Left lung (tissue), 10 donors: ENCODE measurements around the gene WAC. TPM values are rescaled to one million over a fixed set of nuclear protein-coding genes. Genes with fewer than 3 reads are reported as not detected.
"Not testable (repeated sequence)": the region's sequence is repeated elsewhere in the genome, so short reads cannot be mapped to it uniquely, and the experiment has no call there.

Source experiments
- ATAC-seq: fragments of 200-7000 bp; cut with Tn5 transposase; one replicate; pipeline ENCODE4 v1.9.1; 2020; ENCODE audit warnings: moderate library complexity
- DNase-seq, 4 donors: peaks; one replicate each; pipeline ENCODE4 v3.0.0-alpha.2; 2013 to 2020
- H3K27ac ChIP-seq, 2 donors: fragments of 200-600 bp; sonication (generic) in 1 of 2; one replicate each; pipeline versions ENCODE4 v1.5.0 to v1.8.0; 2020 to 2021
- H3K27me3 ChIP-seq, 2 donors: fragments of 200-600 bp; sonication (generic) in 1 of 2; one replicate each; pipeline versions ENCODE4 v1.5.0 to v1.8.0; 2020 to 2021
- H3K36me3 ChIP-seq, 2 donors: fragments of 200-600 bp; sonication (generic) in 1 of 2; one replicate each; pipeline versions ENCODE4 v1.5.0 to v1.8.0; 2020 to 2021
- H3K4me1 ChIP-seq, 2 donors: fragments of 200-600 bp; one replicate each; pipeline ENCODE4 v1.8.0; 2021
- H3K4me3 ChIP-seq, 2 donors: fragments of 200-600 bp; sonication (generic) in 1 of 2; one replicate each; pipeline versions ENCODE4 v1.5.0 to v1.8.0; 2020 to 2021; ENCODE audit warnings: mild to moderate bottlenecking in 1 of 2
- H3K9me3 ChIP-seq, 2 donors: fragments of 200-600 bp; sonication (generic) in 1 of 2; one replicate each; pipeline versions ENCODE4 v1.5.0 to v1.8.0; 2020 to 2021
- CTCF ChIP-seq, 2 donors: fragments of 200-600 bp; sonication (generic) in 1 of 2; IDR thresholded peaks; one replicate each; pipeline versions ENCODE4 v1.5.0 to v1.8.0; 2021; ENCODE audit warnings: antibody characterized with exemption in 2 of 2
- intact Hi-C, 2 donors: fragments of 100-400 bp; cut with DNase I; formaldehyde crosslinking; loops; one replicate each; pipeline versions ENCODE4 v1.11.2 to v1.14.2; 2022
- polyA plus RNA-seq, 6 donors: library from polyadenylated mRNA; unstranded; fragments of 120-200 nt; gene quantifications; one replicate each; pipeline ENCODE4 v1.2.1, GENCODE V29; 2013; ENCODE audit not compliant: insufficient read length in 6 of 6
- total RNA-seq, 2 donors: library from RNA; stranded (reverse); fragmentation: NEBNext Ultra II Directional; extraction: Animal tissue kit (Norgen Biotek cat#: 25700); gene quantifications; one replicate each; pipeline ENCODE4 v1.2.1, GENCODE V29; 2021
- donor health status: DM: no; HTN: yes; CAD: no.
- donor health status: DM: no; HTN: no; CAD: no.

Gene WAC
- total and polyA plus RNA-seq, 8 donors: 90.7 to 171 (median 146) TPM

- Histone ChIP-seq H3K27me3 (no peaks in the 10 kb centered on the region), H3K27ac (no peak overlapping the region), H3K4me1 (no peaks in the 10 kb centered on the region), H3K4me3 (no peak overlapping the region), H3K36me3 (peaks cover 0 to 21% of the 10 kb centered on the region in 2 donors), H3K9me3 (peaks cover 0 to 9% of the 10 kb centered on the region in 2 donors)
- intact Hi-C loops: no loop called here
- ATAC-seq: no peak
- no peak for TF ChIP-seq CTCF (IDR thresholded peaks at IDR 0.05)
- no peak for DNase-seq
Observed at GRCh38 chr10:28520346-28520745, 12.6 kb upstream of the WAC start.

- H3K27ac ChIP-seq, H3K4me3 ChIP-seq, H3K4me1 ChIP-seq, H3K27me3 ChIP-seq, ATAC-seq, DNase-seq, H3K9me3 ChIP-seq, intact Hi-C loops: not testable (repeated sequence)
- peaks cover 0 to 25% of the 10 kb centered on the region in 2 donors for H3K36me3 ChIP-seq
Observed at GRCh38 chr10:28520828-28521227, 12.1 kb upstream of the WAC start.

GRCh38 chr10:28521961-28522360 lies 11.0 kb upstream of the WAC start:
- not testable (repeated sequence) for ATAC-seq
- peak in 1 of 4 donors; percentile 47 for DNase-seq

GRCh38 chr10:28523725-28524252 lies 9.1 kb upstream of the WAC start:
- ATAC-seq: no peak
- no peaks in the 10 kb centered on the region for H3K4me1 ChIP-seq
- H3K27ac ChIP-seq: no peak overlapping the region
- no peak for TF ChIP-seq CTCF (IDR thresholded peaks at IDR 0.05)
- no peak for DNase-seq
- H3K4me3 ChIP-seq: no peak overlapping the region
- intact Hi-C loops: no loop called here
- H3K9me3 ChIP-seq: peaks cover 0 to 9% of the 10 kb centered on the region in 2 donors
- peaks cover 0 to 27% of the 10 kb centered on the region in 2 donors for H3K36me3 ChIP-seq
- H3K27me3 ChIP-seq: no peaks in the 10 kb centered on the region

More at GRCh38 chr10:28521961-28522360, 11.0 kb upstream of the WAC start:
- H3K27ac ChIP-seq, H3K4me1 ChIP-seq, H3K27me3 ChIP-seq, H3K4me3 ChIP-seq, intact Hi-C loops, H3K9me3 ChIP-seq: not testable (repeated sequence)
- peaks cover 0 to 27% of the 10 kb centered on the region in 2 donors for H3K36me3 ChIP-seq

- no peaks in the 10 kb centered on the region for H3K9me3 ChIP-seq
- no peaks in the 10 kb centered on the region for H3K27me3 ChIP-seq
- H3K4me1 ChIP-seq: peaks cover 13 to 35% of the 10 kb centered on the region in 2 donors
- DNase-seq (no peak), ATAC-seq (no peak)
- peaks cover 0 to 8% of the 10 kb centered on the region in 2 donors for H3K36me3 ChIP-seq
- H3K27ac ChIP-seq: no peak overlapping the region
- no peak overlapping the region for H3K4me3 ChIP-seq
- TF ChIP-seq CTCF (IDR thresholded peaks at IDR 0.05): no peak
- intact Hi-C loops: no loop called here
Observed at GRCh38 chr10:28530751-28531150, 2.2 kb upstream of the WAC start.

GRCh38 chr10:28533186-28533564 lies 257 bp downstream of the WAC start:
- ATAC-seq (peak; percentile 4), DNase-seq (no peak)
- peak overlapping the region; percentile 93 to 98 for H3K4me3 ChIP-seq
- peaks cover 13 to 57% of the 10 kb centered on the region in 2 donors for H3K4me1 ChIP-seq
- H3K36me3 ChIP-seq: peaks cover 0 to 29% of the 10 kb centered on the region in 2 donors
- no peak for TF ChIP-seq CTCF (IDR thresholded peaks at IDR 0.05)
- intact Hi-C loops: no loop called here
- H3K27me3 ChIP-seq: no peaks in the 10 kb centered on the region
- peak overlapping the region; percentile 99 to 100 for H3K27ac ChIP-seq
- H3K9me3 ChIP-seq: no peaks in the 10 kb centered on the region
